Neuronal stem cell (in vitro differentiated cells): ENCODE results near the gene MGAT5B.

Experiments
- DNase-seq: peaks from one replicate; pipeline ENCODE4 v3.0.0-alpha.2; 2013; ENCODE audit warnings: low spot score
- H2AFZ ChIP-seq: one replicate; pipeline ENCODE4 v1.6.1; 2013; ENCODE audit warnings: mild to moderate bottlenecking, low read length, inconsistent platforms
- H2AK5ac ChIP-seq: 2 replicates; pipeline ENCODE4 v1.6.1; 2013; ENCODE audit warnings: low read depth, mild to moderate bottlenecking, inconsistent platforms, low read length, moderate library complexity, mixed read lengths
- H2BK120ac ChIP-seq: 2 replicates; pipeline ENCODE4 v1.6.1; 2013; ENCODE audit warnings: low read depth, mild to moderate bottlenecking, inconsistent platforms, low read length, moderate library complexity, mixed read lengths
- H2BK12ac ChIP-seq: one replicate; pipeline ENCODE4 v1.6.1; 2013; ENCODE audit warnings: low read length, inconsistent platforms
- H2BK15ac ChIP-seq: 2 replicates; pipeline ENCODE4 v1.6.1; 2013; ENCODE audit warnings: mild to moderate bottlenecking, low read length, inconsistent platforms, mixed read lengths
- H2BK5ac ChIP-seq: one replicate; pipeline ENCODE4 v1.6.1; 2013; ENCODE audit warnings: inconsistent platforms, mild to moderate bottlenecking, low read length, moderate library complexity
- H3K14ac ChIP-seq: one replicate; pipeline ENCODE4 v1.6.1; 2013; ENCODE audit warnings: low read length, inconsistent platforms
- H3K18ac ChIP-seq: 2 replicates; pipeline ENCODE4 v1.6.1; 2013; ENCODE audit warnings: low read length, inconsistent platforms
- H3K23ac ChIP-seq: 2 replicates; pipeline ENCODE4 v1.6.1; 2013; ENCODE audit warnings: low read depth, mild to moderate bottlenecking, mixed read lengths, low read length, inconsistent platforms; ENCODE audit not compliant: poor library complexity
- H3K27ac ChIP-seq: replicated peaks from 3 replicates; pipeline ENCODE4 v1.5.1; 2013; ENCODE audit warnings: low read length, inconsistent platforms
- H3K27me3 ChIP-seq, 3 experiments: 2 replicates each; pipeline ENCODE4 v1.6.1; 2013; ENCODE audit warnings: low read length in 3 of 3, mild to moderate bottlenecking in 2 of 3, inconsistent platforms in 1 of 3, low read depth in 1 of 3, mixed read lengths in 1 of 3, moderate library complexity in 1 of 3; ENCODE audit not compliant: control insufficient read depth in 3 of 3, insufficient read depth in 3 of 3
- H3K36me3 ChIP-seq, 2 donors: replicated peaks in 1 of 2; 2 replicates each; pipeline ENCODE4 v1.6.1; 2013; ENCODE audit warnings: low read length in 2 of 2; ENCODE audit not compliant: control insufficient read depth in 2 of 2, insufficient read depth in 2 of 2
- H3K4ac ChIP-seq: 2 replicates; pipeline ENCODE4 v1.6.1; 2013; ENCODE audit warnings: inconsistent platforms, mild to moderate bottlenecking, low read length, moderate library complexity
- H3K4me1 ChIP-seq, 2 donors: 1 replicate in 1 of 2; 2 replicates in 1 of 2; pipeline ENCODE4 v1.6.1; 2013; ENCODE audit warnings: low read length in 2 of 2, low read depth in 1 of 2; ENCODE audit not compliant: control insufficient read depth in 2 of 2, insufficient read depth in 1 of 2
- H3K4me2 ChIP-seq: one replicate; pipeline ENCODE4 v1.6.1; 2013; ENCODE audit warnings: mild to moderate bottlenecking, low read length, inconsistent platforms; ENCODE audit not compliant: insufficient read depth, poor library complexity, severe bottlenecking
- H3K4me3 ChIP-seq, 2 donors: 2 replicates each; pipeline ENCODE4 v1.5.1; 2013; ENCODE audit warnings: low read length in 2 of 2, mild to moderate bottlenecking in 2 of 2, inconsistent platforms in 1 of 2, moderate library complexity in 1 of 2
- H3K79me1 ChIP-seq: one replicate; pipeline ENCODE4 v1.6.1; 2013; ENCODE audit warnings: low read depth, mild to moderate bottlenecking, inconsistent platforms, low read length, moderate library complexity
- H3K9ac ChIP-seq: one replicate; pipeline ENCODE4 v1.6.1; 2013; ENCODE audit warnings: mild to moderate bottlenecking, low read depth, low read length, inconsistent platforms; ENCODE audit not compliant: poor library complexity
- H3K9me3 ChIP-seq, 2 donors: replicated peaks in 1 of 2; 2 replicates each; pipeline versions ENCODE3 to v1.6.1; 2013; ENCODE audit warnings: low read length in 2 of 2, mild to moderate bottlenecking in 2 of 2, inconsistent platforms in 1 of 2, low read depth in 1 of 2, mixed read lengths in 1 of 2, moderate library complexity in 1 of 2; ENCODE audit not compliant: control insufficient read depth in 2 of 2, insufficient read depth in 1 of 2
- H4K8ac ChIP-seq: one replicate; pipeline ENCODE4 v1.6.1; 2013; ENCODE audit warnings: low read depth, mild to moderate bottlenecking, inconsistent platforms, low read length, moderate library complexity
- H4K91ac ChIP-seq: one replicate; pipeline ENCODE4 v1.6.1; 2013; ENCODE audit warnings: low read length, low read depth, mild to moderate bottlenecking, inconsistent platforms; ENCODE audit not compliant: poor library complexity
- WGBS, 2 donors: extraction: QIAGEN DNeasy Blood & Tissue Kit; methylation state at CpG; one replicate each; pipeline ENCODE4 v1.1.7; 2013; ENCODE audit warnings: missing lambda C conversion rate in 2 of 2, mixed read lengths in 1 of 2; ENCODE audit not compliant: insufficient read length in 2 of 2, insufficient replicate concordance in 1 of 2; ENCODE audit errors: extremely low coverage in 2 of 2; 5-methylcytosine and 5-hydroxymethylcytosine counted together

Gene MGAT5B

GRCh38 chr17:76855105-76855504 lies 13.1 kb upstream of the MGAT5B start:
- no CpG with 5 or more reads among the region's 3 CpGs for WGBS, 2 donors

DNA sequence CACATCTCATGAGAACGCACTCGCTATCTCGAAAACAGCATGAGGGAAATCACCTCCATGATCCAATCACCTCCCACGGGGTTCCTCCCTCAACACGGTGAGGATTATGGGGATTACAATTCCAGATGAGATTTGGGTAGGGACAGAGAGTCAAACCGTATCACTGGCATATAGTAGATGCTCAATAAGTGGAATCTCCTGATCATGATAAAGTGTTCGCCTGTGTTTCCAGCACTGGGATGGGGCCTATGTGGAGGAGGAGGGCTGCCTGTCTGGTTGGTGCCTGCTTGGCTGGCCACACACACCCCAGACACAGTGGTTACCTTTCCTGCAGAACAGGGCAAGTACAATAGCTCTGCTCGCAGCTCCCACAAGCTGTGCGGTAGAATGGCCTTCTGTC lies 6.1 kb upstream of the MGAT5B start:
- no peak overlapping the region for H3K4me2 ChIP-seq
- H3K9ac ChIP-seq = no peak overlapping the region
- H3K18ac ChIP-seq = no peak overlapping the region
- no peak for DNase-seq
- no peaks in the 10 kb centered on the region for H3K36me3 ChIP-seq
- H3K4me1 ChIP-seq = peaks cover 0 to 2% of the 10 kb centered on the region in 2 donors
- no peak overlapping the region for H2BK120ac ChIP-seq
- H3K14ac ChIP-seq = no peak overlapping the region
- no peak overlapping the region for H2AFZ ChIP-seq
- no peak overlapping the region for H3K23ac ChIP-seq
- no peak overlapping the region for H2AK5ac ChIP-seq
- H3K27me3 ChIP-seq = peaks cover 0 to 5% (median 2%) of the 10 kb centered on the region in 3 experiments
- no peak overlapping the region for H2BK5ac ChIP-seq
- no peak overlapping the region for H3K4me3 ChIP-seq
- WGBS, 2 donors = no CpG with 5 or more reads among the region's 9 CpGs
- H3K27ac ChIP-seq = no peak overlapping the region
- H2BK12ac ChIP-seq = no peak overlapping the region
- H3K79me1 ChIP-seq = peaks cover 1% of the 10 kb centered on the region
- no peak overlapping the region for H4K91ac ChIP-seq
- H4K8ac ChIP-seq = no peak overlapping the region
- no peaks in the 10 kb centered on the region for H3K9me3 ChIP-seq
- H2BK15ac ChIP-seq = no peak overlapping the region
- no peak overlapping the region for H3K4ac ChIP-seq

More at GRCh38 chr17:76855105-76855504, 13.1 kb upstream of the MGAT5B start:
- H3K4ac ChIP-seq = no peak overlapping the region
- no peaks in the 10 kb centered on the region for H3K36me3 ChIP-seq
- H3K18ac ChIP-seq = no peak overlapping the region
- H3K4me2 ChIP-seq = no peak overlapping the region
- H3K4me3 ChIP-seq = no peak overlapping the region
- H2BK5ac ChIP-seq = no peak overlapping the region
- H2AFZ ChIP-seq = no peak overlapping the region
- peaks cover 0 to 7% (median 0%) of the 10 kb centered on the region in 3 experiments for H3K27me3 ChIP-seq
- H4K91ac ChIP-seq = no peak overlapping the region
- H3K79me1 ChIP-seq = no peaks in the 10 kb centered on the region
- no peak for DNase-seq
- no peak overlapping the region for H2AK5ac ChIP-seq
- no peak overlapping the region for H2BK120ac ChIP-seq
- no peak overlapping the region for H2BK12ac ChIP-seq
- H3K14ac ChIP-seq = no peak overlapping the region
- no peak overlapping the region for H3K9ac ChIP-seq
- H2BK15ac ChIP-seq = no peak overlapping the region
- H3K27ac ChIP-seq = no peak overlapping the region
- no peak overlapping the region for H4K8ac ChIP-seq
- peaks cover 0 to 2% of the 10 kb centered on the region in 2 donors for H3K4me1 ChIP-seq
- H3K23ac ChIP-seq = no peak overlapping the region
- H3K9me3 ChIP-seq = no peaks in the 10 kb centered on the region

DNA sequence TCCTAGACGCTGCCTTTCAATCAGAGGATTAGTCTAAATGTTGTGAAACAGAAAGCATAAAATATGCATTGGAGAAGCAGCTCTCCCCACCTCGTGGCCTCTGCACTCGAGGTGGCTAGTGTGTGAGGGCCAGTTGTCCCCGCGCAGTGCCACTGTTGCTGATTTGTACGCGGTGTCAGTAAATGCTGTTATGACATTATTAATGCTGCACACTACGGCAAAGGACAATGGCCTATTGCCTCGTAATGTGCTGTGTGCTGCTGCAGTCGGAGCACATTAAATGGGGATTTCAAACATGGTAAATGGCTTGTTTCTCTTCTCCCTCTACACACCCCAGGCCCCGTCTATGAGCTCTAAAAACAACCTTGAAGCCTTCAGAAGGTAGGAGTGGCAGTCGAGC lies 5.7 kb upstream of the MGAT5B start:
- no peak overlapping the region for H4K8ac ChIP-seq
- H3K4me1 ChIP-seq = peaks cover 2% of the 10 kb centered on the region in 2 donors
- H2BK5ac ChIP-seq = no peak overlapping the region
- peaks cover 0 to 5% (median 2%) of the 10 kb centered on the region in 3 experiments for H3K27me3 ChIP-seq
- H2AFZ ChIP-seq = no peak overlapping the region
- peak overlapping the region; percentile 15 for H3K9ac ChIP-seq
- no peak overlapping the region for H2BK12ac ChIP-seq
- H3K4ac ChIP-seq = no peak overlapping the region
- no peak overlapping the region for H3K4me3 ChIP-seq
- H3K36me3 ChIP-seq = no peaks in the 10 kb centered on the region
- peak overlapping the region; percentile 36 for H3K18ac ChIP-seq
- H3K9me3 ChIP-seq = no peaks in the 10 kb centered on the region
- no peak overlapping the region for H3K4me2 ChIP-seq
- no peak overlapping the region for H4K91ac ChIP-seq
- H3K14ac ChIP-seq = peak overlapping the region; percentile 82
- no peak overlapping the region for H2BK120ac ChIP-seq
- H2BK15ac ChIP-seq = no peak overlapping the region
- no CpG with 5 or more reads among the region's 12 CpGs for WGBS, 2 donors
- no peak for DNase-seq
- H3K23ac ChIP-seq = peak overlapping the region; percentile 20
- H3K27ac ChIP-seq = no peak overlapping the region
- H2AK5ac ChIP-seq = no peak overlapping the region
- peaks cover 1% of the 10 kb centered on the region for H3K79me1 ChIP-seq

- Histone ChIP-seq H2BK12ac (no peak overlapping the region), H2BK120ac (no peak overlapping the region), H3K79me1 (peaks cover 4% of the 10 kb centered on the region), H3K4me3 (no peak overlapping the region), H3K9ac (no peak overlapping the region), H3K14ac (no peak overlapping the region), H3K18ac (no peak overlapping the region), H2BK5ac (no peak overlapping the region), H3K4me1 (peaks cover 4 to 7% of the 10 kb centered on the region in 2 donors), H3K36me3 (no peaks in the 10 kb centered on the region), H3K27ac (no peak overlapping the region), H3K4ac (no peak overlapping the region), H4K91ac (no peak overlapping the region), H2BK15ac (no peak overlapping the region), H3K23ac (peak overlapping the region; percentile 40), H3K4me2 (no peak overlapping the region), H2AK5ac (no peak overlapping the region), H2AFZ (no peak overlapping the region), H3K9me3 (no peaks in the 10 kb centered on the region), H3K27me3 (peaks cover 5 to 8% (median 6%) of the 10 kb centered on the region in 3 experiments), H4K8ac (no peak overlapping the region)
- DNase-seq = no peak
- WGBS, 2 donors = no CpG with 5 or more reads among the region's 7 CpGs
Measured at GRCh38 chr17:76864024-76864423, 4.2 kb upstream of the MGAT5B start.
